HepG2 (cell line): ENCODE results near the gene EMC10. TPM values are rescaled to one million over a fixed set of nuclear protein-coding genes. Genes with fewer than 3 reads are reported as not detected.

Experiments
- ATAC-seq: fragments of 200-7000 bp; cut with Tn5 transposase; 3 replicates; pipeline ENCODE4 v1.9.1; 2020; ENCODE audit warnings: mild to moderate bottlenecking, moderate library complexity
- BruUV-seq: library from RNA; stranded (reverse); fragments of 400-500 nt; replicated peaks from 2 replicates; lab custom pipeline; 2021; lab: Mats Ljungman, UMichigan
- CTCF ChIA-PET: fragments of 300-600 bp; formaldehyde crosslinking; extraction: SDS; loops from one replicate; lab custom pipeline; 2021; ENCODE audit warnings: low total read pairs, inconsistent platforms, low intra/inter-chr PET ratio; lab: Yijun Ruan, JAX
- POLR2A ChIA-PET: fragments of 350-600 bp; sonication (Branson Sonifier 250); formaldehyde crosslinking; loops from one replicate; lab custom pipeline; 2020; ENCODE audit warnings: antibody characterized with exemption, inconsistent platforms; lab: Yijun Ruan, JAX
- DNase-seq: peaks from one replicate; pipeline ENCODE4 v3.0.0-alpha.2; 2015; ENCODE audit warnings: low spot score
- FAIRE-seq: peaks from 3 replicates; lab custom pipeline; 2011; peaks lifted over from hg19 to GRCh38; lab: Jason Lieb, UNC
- H2AFZ ChIP-seq: one replicate; pipeline ENCODE4 v1.6.1; 2011; ENCODE audit warnings: low read length, inconsistent platforms
- H3K27ac ChIP-seq: fragments of 300-600 bp; 3 replicates; pipeline ENCODE4 v1.8.0; 2011; ENCODE audit warnings: mixed run types, mild to moderate bottlenecking, mixed read lengths, low read length, inconsistent platforms; ENCODE audit not compliant: insufficient read depth; ENCODE audit errors: extremely low read length
- H3K27me3 ChIP-seq, 2 experiments: fragments of 200-600 bp in 1 of 2; 2 replicates in 1 of 2; 3 replicates in 1 of 2; pipeline versions ENCODE4 v1.6.0 to v1.8.0; 2011; ENCODE audit warnings: low read length in 2 of 2, mild to moderate bottlenecking in 2 of 2, moderate library complexity in 2 of 2, inconsistent platforms in 1 of 2; ENCODE audit not compliant: insufficient read depth in 2 of 2, control insufficient read depth in 1 of 2
- H3K36me3 ChIP-seq, 2 experiments: fragments of 200-600 bp in 1 of 2; replicated peaks in 1 of 2; 2 replicates in 1 of 2; 3 replicates in 1 of 2; pipeline versions ENCODE4 v1.5.1 to v1.8.0; 2011; ENCODE audit warnings: low read length in 2 of 2, inconsistent platforms in 1 of 2; ENCODE audit not compliant: insufficient read depth in 2 of 2, control insufficient read depth in 1 of 2
- H3K4me1 ChIP-seq: 2 replicates; pipeline ENCODE4 v1.5.1; 2012; ENCODE audit warnings: low read length, inconsistent platforms; ENCODE audit not compliant: insufficient read depth
- H3K4me2 ChIP-seq: 2 replicates; pipeline ENCODE4 v1.6.0; 2011; ENCODE audit warnings: low read depth, low read length, inconsistent platforms
- H3K4me3 ChIP-seq, 3 experiments: fragments of 200-600 bp in 1 of 3; sonication (generic), shearing (Covaris generic) in 1 of 3; replicated peaks in 1 of 3; 2 replicates each; pipeline ENCODE4 v1.5.1; 2011 to 2016; ENCODE audit warnings: low read length in 3 of 3, inconsistent platforms in 2 of 3, low read depth in 2 of 3, mild to moderate bottlenecking in 2 of 3, control low read depth in 1 of 3, mixed read lengths in 1 of 3; ENCODE audit not compliant: insufficient read depth in 1 of 3
- H3K79me2 ChIP-seq: one replicate; pipeline ENCODE4 v1.6.1; 2011; ENCODE audit warnings: low read length, inconsistent platforms; ENCODE audit not compliant: insufficient read depth
- H3K9ac ChIP-seq: 2 replicates; pipeline ENCODE4 v1.6.0; 2011; ENCODE audit warnings: mild to moderate bottlenecking, low read depth, low read length, inconsistent platforms; ENCODE audit not compliant: insufficient read depth
- H3K9me3 ChIP-seq: 2 replicates; pipeline ENCODE4 v1.5.1; 2012; ENCODE audit warnings: mild to moderate bottlenecking, low read length
- H4K20me1 ChIP-seq: 2 replicates; pipeline ENCODE4 v1.6.0; 2011; ENCODE audit warnings: inconsistent platforms, mild to moderate bottlenecking, low read length, moderate library complexity; ENCODE audit not compliant: insufficient read depth
- AHR ChIP-seq: IDR thresholded peaks from 2 replicates; pipeline ENCODE4 v1.6.1; 2018; ENCODE audit warnings: missing genetic modification reagents, missing compliant biosample characterization
- CBX1 ChIP-seq: IDR thresholded peaks from one replicate; pipeline ENCODE4 v1.6.1; 2016; ENCODE audit warnings: antibody characterized with exemption, low read depth
- IKZF4 ChIP-seq: sonication (generic); formaldehyde crosslinking; IDR thresholded peaks from 2 replicates; pipeline ENCODE4 v1.5.1; 2020; ENCODE audit warnings: borderline replicate concordance, mild to moderate bottlenecking, low read depth, missing genetic modification reagents; ENCODE audit errors: not compliant biosample characterization
- MBD4 ChIP-seq: IDR thresholded peaks from 2 replicates; pipeline ENCODE4 v1.6.1; 2012; ENCODE audit warnings: low read length, inconsistent platforms, borderline replicate concordance
- MXI1 ChIP-seq: IDR thresholded peaks from 3 replicates; pipeline ENCODE4 v1.6.1; 2012; ENCODE audit warnings: low read depth, low read length, inconsistent platforms, borderline replicate concordance
- PREB ChIP-seq: sonication (generic); formaldehyde crosslinking; IDR thresholded peaks from 2 replicates; pipeline ENCODE4 v1.4.0; 2020; ENCODE audit warnings: missing genetic modification reagents
- REXO4 ChIP-seq: sonication (generic); formaldehyde crosslinking; IDR thresholded peaks from 2 replicates; pipeline ENCODE4 v1.8.0; 2022; ENCODE audit warnings: missing genetic modification reagents, mild to moderate bottlenecking, borderline replicate concordance
- SCMH1 ChIP-seq: sonication (generic); formaldehyde crosslinking; IDR thresholded peaks from 2 replicates; pipeline ENCODE4 v1.9.0; 2021; ENCODE audit warnings: missing genetic modification reagents, mild to moderate bottlenecking, borderline replicate concordance
- SMARCE1 ChIP-seq: fragments of 450-650 bp; IDR thresholded peaks from 2 replicates; pipeline ENCODE4 v1.6.1; 2017; ENCODE audit warnings: borderline replicate concordance
- SRSF1 ChIP-seq: fragments of 200-400 bp; formaldehyde crosslinking; optimal IDR thresholded peaks from 2 replicates; pipeline ENCODE3; 2017; ENCODE audit warnings: mild to moderate bottlenecking, low read depth, low read length, moderate library complexity
- ZNF460 ChIP-seq: sonication (generic); formaldehyde crosslinking; IDR thresholded peaks from 2 replicates; pipeline ENCODE4 v1.5.1; 2020; ENCODE audit warnings: missing genetic modification reagents, mild to moderate bottlenecking, borderline replicate concordance
- ZNF607 ChIP-seq: sonication (generic); formaldehyde crosslinking; IDR thresholded peaks from 2 replicates; pipeline ENCODE4 v1.5.1; 2020; ENCODE audit warnings: missing genetic modification reagents, mild to moderate bottlenecking, borderline replicate concordance
- ZNF614 ChIP-seq: IDR thresholded peaks from 2 replicates; pipeline ENCODE4 v1.6.1; 2018; ENCODE audit warnings: missing biosample characterization, missing genetic modification reagents, inconsistent platforms, borderline replicate concordance
- ZNF7 ChIP-seq: IDR thresholded peaks from 2 replicates; pipeline ENCODE4 v1.6.1; 2016; ENCODE audit warnings: missing biosample characterization, missing genetic modification reagents
- ZNF709 ChIP-seq: sonication (generic); formaldehyde crosslinking; IDR thresholded peaks from 2 replicates; pipeline ENCODE4 v1.5.0; 2020; ENCODE audit warnings: mild to moderate bottlenecking, missing genetic modification reagents
- ZNF713 ChIP-seq: sonication (generic); formaldehyde crosslinking; IDR thresholded peaks from 2 replicates; pipeline ENCODE4 v1.4.0; 2020; ENCODE audit warnings: mild to moderate bottlenecking, missing genetic modification reagents
- ZNF749 ChIP-seq: sonication (generic); formaldehyde crosslinking; IDR thresholded peaks from 2 replicates; pipeline ENCODE4 v1.8.0; 2022; ENCODE audit warnings: mild to moderate bottlenecking, missing genetic modification reagents, moderate library complexity, borderline replicate concordance
- ZSCAN25 ChIP-seq: sonication (generic); formaldehyde crosslinking; IDR thresholded peaks from 2 replicates; pipeline ENCODE4 v1.8.0; 2022; ENCODE audit warnings: mild to moderate bottlenecking, missing genetic modification reagents
- WGBS: methylation state at CpG from one replicate; pipeline ENCODE4 v1.1.6; 2017; ENCODE audit warnings: low lambda C conversion rate; 5-methylcytosine and 5-hydroxymethylcytosine counted together
- in situ Hi-C: cut with HindIII; loops from 2 replicates; pipeline ENCODE4 v1.10.0; 2017; ENCODE audit warnings: low pct_unique_long_range_greater_than_20kb; ENCODE audit not compliant: extremely low pct_ligation_motif_present
- intact Hi-C: fragments of 100-400 bp; cut with micrococcal nuclease; formaldehyde crosslinking; loops from one replicate; pipeline ENCODE4 v1.10.0; 2022; ENCODE audit not compliant: unreplicated experiment
- polyA plus RNA-seq, 8 experiments: library from polyadenylated mRNA; depleted of rRNA in 3 of 8; stranded (reverse) in 7 of 8; unstranded in 1 of 8; fragments of >200 nt; fragmentation: Illumina TruSeq in 4 of 8; extraction: Trizol in 4 of 8; gene quantifications; 2 replicates each; pipeline versions ENCODE4 v1.2.1 to v1.2.3, GENCODE V29; 2011 to 2016; ENCODE audit warnings: low read depth in 4 of 8, missing spikeins in 1 of 8, mixed read lengths in 1 of 8; ENCODE audit not compliant: insufficient read depth in 1 of 8
- total RNA-seq, 5 experiments: library from RNA; depleted of rRNA; stranded (reverse); fragments of >200 nt; fragmentation: Illumina TruSeq; extraction: Trizol; gene quantifications; 2 replicates each; pipeline ENCODE4 v1.2.3, GENCODE V29; 2016; ENCODE audit warnings: low read depth in 1 of 5
- TF ChIP-seq, protein P1 (sequence below): sonication (generic); formaldehyde crosslinking; IDR thresholded peaks from 2 replicates; pipeline ENCODE4 v1.4.0; 2020; ENCODE audit warnings: missing genetic modification reagents

EMC10 gene
- total and polyA plus RNA-seq, 2 of the 13 experiments (the other 11 are each of a cell fraction or from before 2014, with no cell fraction given), result not detected

DNA sequence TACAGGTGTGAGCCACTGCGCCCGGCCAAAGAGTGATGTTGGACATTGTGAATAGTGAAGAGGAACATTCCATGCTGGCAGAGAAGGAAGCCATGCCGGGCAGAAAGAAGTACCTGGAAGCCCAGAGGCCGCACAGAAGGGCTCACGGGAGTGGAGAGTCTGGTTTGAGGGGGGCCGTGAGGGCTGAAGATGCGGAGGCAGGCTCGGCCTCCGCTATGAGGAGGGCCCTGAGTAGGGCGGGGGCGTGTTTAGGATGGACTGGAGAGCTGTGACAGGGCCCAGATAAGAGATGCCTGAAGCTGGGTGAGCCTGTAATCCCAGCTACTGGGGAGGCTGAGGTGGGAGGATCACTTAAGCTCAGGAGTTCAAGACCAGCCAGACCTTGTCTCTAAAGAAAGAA lies 33.1 kb downstream of the EMC10 start:
- no peak for FAIRE-seq
- 67% methylated on average over 11 of the region's 11 CpGs for whole genome bisulfite sequencing
- in situ Hi-C loops (no loop called here), intact Hi-C loops (no loop called here)
- H3K4me1 ChIP-seq, result peaks cover 29% of the 10 kb centered on the region
- TF ChIP-seq CBX1, result no peak
- H3K27ac ChIP-seq, result no peak overlapping the region
- no peak overlapping the region for H3K4me2 ChIP-seq
- H3K27me3 ChIP-seq, result no peaks in the 10 kb centered on the region; a peak in 3 of 5 replicates
- no TSS peak for BruUV-seq
- ChIA-PET POLR2A (no interaction called here), CTCF (no interaction called here)
- no peak overlapping the region for H3K9ac ChIP-seq
- no peaks in the 10 kb centered on the region for H4K20me1 ChIP-seq
- H3K79me2 ChIP-seq, result no peaks in the 10 kb centered on the region
- no peak for DNase-seq
- H3K36me3 ChIP-seq, result no peaks in the 10 kb centered on the region
- ATAC-seq, result no peak
- H3K9me3 ChIP-seq, result no peaks in the 10 kb centered on the region
- H2AFZ ChIP-seq, result no peak overlapping the region
- no peak overlapping the region for H3K4me3 ChIP-seq

GRCh38 chr19:50510121-50510670 lies 33.9 kb downstream of the EMC10 start:
- WGBS, result 71% methylated on average over 10 of the region's 26 CpGs
- Histone ChIP-seq H3K4me1 (peaks cover 29% of the 10 kb centered on the region), H4K20me1 (no peaks in the 10 kb centered on the region), H2AFZ (no peak overlapping the region), H3K9ac (peak overlapping the region; percentile 45; the same call in 1 of the 2 replicates), H3K27ac (no peak overlapping the region), H3K4me3 (peak overlapping the region in 2 of 3 experiments; percentile 63 to 71; a peak in 4 of 6 replicates), H3K27me3 (no peaks in the 10 kb centered on the region; a peak in 3 of 5 replicates), H3K9me3 (no peaks in the 10 kb centered on the region), H3K4me2 (peak overlapping the region; percentile 60; the same call in 1 of the 2 replicates), H3K36me3 (no peaks in the 10 kb centered on the region), H3K79me2 (no peaks in the 10 kb centered on the region)
- in situ Hi-C loops, result no loop called here
- FAIRE-seq (no peak), DNase-seq (no peak), ATAC-seq (no peak)
- POLR2A ChIA-PET, result no interaction called here
- BruUV-seq, result no TSS peak
- intact Hi-C loops, result no loop called here
- CTCF ChIA-PET, result no interaction called here
- TF ChIP-seq ZNF7, result no peak
- TF ChIP-seq ZNF713, result no peak
- no peak for TF ChIP-seq REXO4
- TF ChIP-seq ZNF460 (CRISPR knock-in tag), result no peak
- no peak for TF ChIP-seq ZSCAN25
- TF ChIP-seq ZNF709 (CRISPR knock-in tag), result no peak
- TF ChIP-seq, protein P1, sequence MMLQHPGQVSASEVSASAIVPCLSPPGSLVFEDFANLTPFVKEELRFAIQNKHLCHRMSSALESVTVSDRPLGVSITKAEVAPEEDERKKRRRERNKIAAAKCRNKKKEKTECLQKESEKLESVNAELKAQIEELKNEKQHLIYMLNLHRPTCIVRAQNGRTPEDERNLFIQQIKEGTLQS, result no peak
- no peak for TF ChIP-seq AHR (CRISPR knock-in tag)
- no peak for TF ChIP-seq MXI1
- no peak for TF ChIP-seq IKZF4 (CRISPR knock-in tag)
- TF ChIP-seq SCMH1 (CRISPR knock-in tag), result no peak
- TF ChIP-seq ZNF614 (CRISPR knock-in tag), result no peak
- no peak for TF ChIP-seq SRSF1
- TF ChIP-seq SMARCE1, result no peak
- TF ChIP-seq ZNF607, result no peak
- no peak for TF ChIP-seq MBD4
- TF ChIP-seq ZNF749 (CRISPR knock-in tag), result no peak
- TF ChIP-seq PREB (CRISPR knock-in tag), result no peak
